ENCODE results near the gene PPP1R14C.

Gene PPP1R14C

GRCh38 chr6:150228072-150228733 is 85.4 kb downstream of the PPP1R14C start:
- Histone ChIP-seq H3K27ac (ENCODE audit: low read depth, low read length) (no peak overlapping the region), H2BK120ac (ENCODE audit: insufficient read depth, low read length, poor library complexity) (no peak overlapping the region), H3K4me2 (ENCODE audit: low read length) (no peak overlapping the region), H2AK5ac (ENCODE audit: low read length) (no peak overlapping the region), H3K23ac (ENCODE audit: low read length) (no peak overlapping the region), H3K18ac (ENCODE audit: low read length) (no peak overlapping the region), H3K9me3 (ENCODE audit: insufficient read depth, low read depth, low read length) (no peaks in the 10 kb centered on the region), H4K91ac (ENCODE audit: low read depth, low read length) (no peak overlapping the region), H3K4ac (ENCODE audit: low read depth, low read length) (no peak overlapping the region), H4K8ac (ENCODE audit: low read depth, low read length) (no peak overlapping the region), H3K27me3 (ENCODE audit: insufficient read depth, low read length) (no peaks in the 10 kb centered on the region), H3K36me3 (ENCODE audit: control insufficient read depth in 1 of 2, insufficient read depth in 2 of 2, low read length in 2 of 2) (no peaks in the 10 kb centered on the region), H2BK12ac (ENCODE audit: low read length) (no peak overlapping the region), H2AFZ (ENCODE audit: insufficient read depth, low read length, poor library complexity) (no peak overlapping the region), H3K14ac (ENCODE audit: low read length) (no peak overlapping the region), H3K4me1 (ENCODE audit: control insufficient read depth in 1 of 2, insufficient read depth in 2 of 2, low read length in 2 of 2) (peaks cover 0 to 9% of the 10 kb centered on the region in 2 experiments), H3K79me1 (ENCODE audit: low read length) (no peaks in the 10 kb centered on the region), H3K9ac (ENCODE audit: low read length) (no peak overlapping the region), H4K12ac (ENCODE audit: low read depth, low read length) (no peak overlapping the region), H3K79me2 (ENCODE audit: control insufficient read depth, insufficient read depth, low read length, poor library complexity) (no peaks in the 10 kb centered on the region), H2BK5ac (ENCODE audit: low read depth, low read length, poor library complexity) (no peak overlapping the region), H3K4me3 (ENCODE audit: low read depth, low read length) (no peak overlapping the region)
- DNase-seq: no peak
- no CpG with 5 or more reads among the region's 5 CpGs for WGBS (ENCODE audit: extremely low coverage, insufficient coverage, insufficient read length)

- Histone ChIP-seq H3K4me2 (ENCODE audit: low read length) (no peak overlapping the region), H3K79me2 (ENCODE audit: control insufficient read depth, insufficient read depth, low read length, poor library complexity) (no peaks in the 10 kb centered on the region), H3K18ac (ENCODE audit: low read length) (no peak overlapping the region), H3K4me3 (ENCODE audit: low read depth, low read length) (no peak overlapping the region), H3K23ac (ENCODE audit: low read length) (no peak overlapping the region), H3K27me3 (ENCODE audit: insufficient read depth, low read length) (no peaks in the 10 kb centered on the region), H2AK5ac (ENCODE audit: low read length) (no peak overlapping the region), H3K4ac (ENCODE audit: low read depth, low read length) (no peak overlapping the region), H2BK5ac (ENCODE audit: low read depth, low read length, poor library complexity) (no peak overlapping the region), H2AFZ (ENCODE audit: insufficient read depth, low read length, poor library complexity) (no peak overlapping the region), H3K9ac (ENCODE audit: low read length) (no peak overlapping the region), H3K14ac (ENCODE audit: low read length) (no peak overlapping the region), H2BK120ac (ENCODE audit: insufficient read depth, low read length, poor library complexity) (no peak overlapping the region), H3K27ac (ENCODE audit: low read depth, low read length) (no peak overlapping the region), H4K8ac (ENCODE audit: low read depth, low read length) (no peak overlapping the region), H3K36me3 (ENCODE audit: control insufficient read depth in 1 of 2, insufficient read depth in 2 of 2, low read length in 2 of 2) (no peaks in the 10 kb centered on the region), H3K9me3 (ENCODE audit: insufficient read depth, low read depth, low read length) (peaks cover 2% of the 10 kb centered on the region), H3K4me1 (ENCODE audit: control insufficient read depth in 1 of 2, insufficient read depth in 2 of 2, low read length in 2 of 2) (peaks cover 0 to 9% of the 10 kb centered on the region in 2 experiments), H2BK12ac (ENCODE audit: low read length) (no peak overlapping the region), H3K79me1 (ENCODE audit: low read length) (no peaks in the 10 kb centered on the region), H4K91ac (ENCODE audit: low read depth, low read length) (no peak overlapping the region), H4K12ac (ENCODE audit: low read depth, low read length) (no peak overlapping the region)
- no peak for DNase-seq
- WGBS (ENCODE audit: extremely low coverage, insufficient coverage, insufficient read length): no CpG with 5 or more reads among the region's 6 CpGs
Observed at GRCh38 chr6:150229436-150230163, 86.8 kb downstream of the PPP1R14C start.

GRCh38 chr6:150230164-150230561 is 87.3 kb downstream of the PPP1R14C start:
- Histone ChIP-seq H3K79me2 (ENCODE audit: control insufficient read depth, insufficient read depth, low read length, poor library complexity) (no peaks in the 10 kb centered on the region), H3K9ac (ENCODE audit: low read length) (no peak overlapping the region), H3K18ac (ENCODE audit: low read length) (no peak overlapping the region), H3K14ac (ENCODE audit: low read length) (no peak overlapping the region), H3K4ac (ENCODE audit: low read depth, low read length) (no peak overlapping the region), H2BK120ac (ENCODE audit: insufficient read depth, low read length, poor library complexity) (no peak overlapping the region), H3K79me1 (ENCODE audit: low read length) (no peaks in the 10 kb centered on the region), H3K27ac (ENCODE audit: low read depth, low read length) (no peak overlapping the region), H4K91ac (ENCODE audit: low read depth, low read length) (no peak overlapping the region), H3K36me3 (ENCODE audit: control insufficient read depth in 1 of 2, insufficient read depth in 2 of 2, low read length in 2 of 2) (no peaks in the 10 kb centered on the region), H3K4me3 (ENCODE audit: low read depth, low read length) (no peak overlapping the region), H3K23ac (ENCODE audit: low read length) (no peak overlapping the region), H3K4me2 (ENCODE audit: low read length) (no peak overlapping the region), H2BK12ac (ENCODE audit: low read length) (no peak overlapping the region), H4K12ac (ENCODE audit: low read depth, low read length) (no peak overlapping the region), H3K9me3 (ENCODE audit: insufficient read depth, low read depth, low read length) (peaks cover 3% of the 10 kb centered on the region), H2BK5ac (ENCODE audit: low read depth, low read length, poor library complexity) (no peak overlapping the region), H2AFZ (ENCODE audit: insufficient read depth, low read length, poor library complexity) (no peak overlapping the region), H4K8ac (ENCODE audit: low read depth, low read length) (no peak overlapping the region), H2AK5ac (ENCODE audit: low read length) (no peak overlapping the region), H3K4me1 (ENCODE audit: control insufficient read depth in 1 of 2, insufficient read depth in 2 of 2, low read length in 2 of 2) (peaks cover 0 to 8% of the 10 kb centered on the region in 2 experiments), H3K27me3 (ENCODE audit: insufficient read depth, low read length) (no peaks in the 10 kb centered on the region)
- WGBS (ENCODE audit: extremely low coverage, insufficient coverage, insufficient read length): no CpG with 5 or more reads among the region's 5 CpGs
- no peak for DNase-seq

- Histone ChIP-seq H3K18ac (ENCODE audit: low read length) (no peak overlapping the region), H2BK5ac (ENCODE audit: low read depth, low read length, poor library complexity) (no peak overlapping the region), H3K9me3 (ENCODE audit: insufficient read depth, low read depth, low read length) (peaks cover 4% of the 10 kb centered on the region), H2BK12ac (ENCODE audit: low read length) (peak overlapping the region; percentile 31), H3K9ac (ENCODE audit: low read length) (no peak overlapping the region), H4K12ac (ENCODE audit: low read depth, low read length) (no peak overlapping the region), H3K36me3 (ENCODE audit: control insufficient read depth in 1 of 2, insufficient read depth in 2 of 2, low read length in 2 of 2) (no peaks in the 10 kb centered on the region), H3K4ac (ENCODE audit: low read depth, low read length) (no peak overlapping the region), H4K8ac (ENCODE audit: low read depth, low read length) (no peak overlapping the region), H3K4me3 (ENCODE audit: low read depth, low read length) (no peak overlapping the region), H2AK5ac (ENCODE audit: low read length) (no peak overlapping the region), H3K4me1 (ENCODE audit: control insufficient read depth in 1 of 2, insufficient read depth in 2 of 2, low read length in 2 of 2) (peaks cover 0 to 6% of the 10 kb centered on the region in 2 experiments), H4K91ac (ENCODE audit: low read depth, low read length) (no peak overlapping the region), H3K27me3 (ENCODE audit: insufficient read depth, low read length) (no peaks in the 10 kb centered on the region), H3K27ac (ENCODE audit: low read depth, low read length) (no peak overlapping the region), H3K79me2 (ENCODE audit: control insufficient read depth, insufficient read depth, low read length, poor library complexity) (no peaks in the 10 kb centered on the region), H3K14ac (ENCODE audit: low read length) (no peak overlapping the region), H2AFZ (ENCODE audit: insufficient read depth, low read length, poor library complexity) (no peak overlapping the region), H3K23ac (ENCODE audit: low read length) (no peak overlapping the region), H2BK120ac (ENCODE audit: insufficient read depth, low read length, poor library complexity) (no peak overlapping the region), H3K79me1 (ENCODE audit: low read length) (no peaks in the 10 kb centered on the region), H3K4me2 (ENCODE audit: low read length) (no peak overlapping the region)
- no CpG with 5 or more reads among the region's 13 CpGs for WGBS (ENCODE audit: extremely low coverage, insufficient coverage, insufficient read length)
- DNase-seq: no peak
Observed at GRCh38 chr6:150230832-150231524, 88.1 kb downstream of the PPP1R14C start.
